HepG2 (cell line): ENCODE measurements around the gene GDNF.

ENCODE experiments used
- ADNP ChIP-seq: sonication (generic); formaldehyde crosslinking; IDR thresholded peaks from 2 replicates; pipeline ENCODE4 v1.4.0; 2020; ENCODE audit warnings: missing genetic modification reagents
- ATF2 ChIP-seq: sonication (generic); formaldehyde crosslinking; IDR thresholded peaks from 2 replicates; pipeline ENCODE4 v1.4.0; 2020; ENCODE audit warnings: missing genetic modification reagents
- CHCHD3 ChIP-seq: sonication (generic); formaldehyde crosslinking; IDR thresholded peaks from 2 replicates; pipeline ENCODE4 v1.8.0; 2022; ENCODE audit warnings: mild to moderate bottlenecking, missing genetic modification reagents, moderate library complexity
- CTCF ChIP-seq: sonication (generic); formaldehyde crosslinking; IDR thresholded peaks from 2 replicates; pipeline ENCODE4 v1.5.0; 2020; ENCODE audit warnings: mild to moderate bottlenecking, missing genetic modification reagents, moderate library complexity
- JUN ChIP-seq: sonication (generic); formaldehyde crosslinking; IDR thresholded peaks from 2 replicates; pipeline ENCODE4 v1.4.0; 2020; ENCODE audit warnings: mild to moderate bottlenecking, missing genetic modification reagents
- MYC ChIP-seq: sonication (generic); formaldehyde crosslinking; IDR thresholded peaks from 2 replicates; pipeline ENCODE4 v1.9.0; 2021; ENCODE audit warnings: missing genetic modification reagents, borderline replicate concordance
- PHF20 ChIP-seq: sonication (generic); formaldehyde crosslinking; IDR thresholded peaks from 2 replicates; pipeline ENCODE4 v1.5.0; 2020; ENCODE audit warnings: mild to moderate bottlenecking, missing genetic modification reagents
- POLR2A ChIP-seq, 2 experiments: IDR thresholded peaks; 2 replicates each; pipeline ENCODE4 v1.6.1; 2011; ENCODE audit warnings: low read depth in 2 of 2, low read length in 2 of 2, mild to moderate bottlenecking in 1 of 2, moderate library complexity in 1 of 2; ENCODE audit not compliant: insufficient read depth in 1 of 2
- REL ChIP-seq: sonication (generic); formaldehyde crosslinking; conservative IDR thresholded peaks from 2 replicates; pipeline ENCODE4 v1.8.0; 2022; ENCODE audit warnings: mild to moderate bottlenecking, missing genetic modification reagents, moderate library complexity
- RELA ChIP-seq: sonication (generic); formaldehyde crosslinking; IDR thresholded peaks from 2 replicates; pipeline ENCODE4 v1.4.0; 2020; ENCODE audit warnings: missing genetic modification reagents
- RFX5 ChIP-seq: IDR thresholded peaks from 2 replicates; pipeline ENCODE4 v1.6.1; 2011; ENCODE audit warnings: low read depth, low read length, improper control_type of control experiment
- SAFB2 ChIP-seq: sonication (generic); formaldehyde crosslinking; IDR thresholded peaks from 2 replicates; pipeline ENCODE4 v1.5.1; 2020; ENCODE audit warnings: missing genetic modification reagents, low read depth, mild to moderate bottlenecking, borderline replicate concordance
- ZNF629 ChIP-seq: sonication (generic); formaldehyde crosslinking; conservative IDR thresholded peaks from 2 replicates; pipeline ENCODE4 v1.5.0; 2020; ENCODE audit warnings: missing genetic modification reagents

- TF ChIP-seq CHCHD3 (CRISPR knock-in tag) (no peak), REL (CRISPR knock-in tag) (no peak), RELA (no peak), CTCF (CRISPR knock-in tag) (peak; percentile 61), ADNP (no peak), POLR2A (IDR thresholded peaks at IDR 0.05; ENCODE audit: insufficient read depth in 1 of 2, low read depth in 2 of 2, low read length in 2 of 2) (0 out of 4 replicates have a peak, but pooled peaks of 1 of the 2 experiments have one; percentile 31), SAFB2 (CRISPR knock-in tag) (no peak), MYC (CRISPR knock-in tag) (no peak; the same call in 1 of the 2 replicates), PHF20 (CRISPR knock-in tag) (no peak), JUN (no peak), ZNF629 (CRISPR knock-in tag) (0 out of 2 replicates have a peak, but pooled peaks have one; percentile 12), ATF2 (CRISPR knock-in tag) (no peak), RFX5 (no peak)
Observed at GRCh38 chr5:37840053-37841034, 503 bp upstream of the GDNF start.
